ENCODE results near the gene FXYD3.

The FXYD3 gene

DNA sequence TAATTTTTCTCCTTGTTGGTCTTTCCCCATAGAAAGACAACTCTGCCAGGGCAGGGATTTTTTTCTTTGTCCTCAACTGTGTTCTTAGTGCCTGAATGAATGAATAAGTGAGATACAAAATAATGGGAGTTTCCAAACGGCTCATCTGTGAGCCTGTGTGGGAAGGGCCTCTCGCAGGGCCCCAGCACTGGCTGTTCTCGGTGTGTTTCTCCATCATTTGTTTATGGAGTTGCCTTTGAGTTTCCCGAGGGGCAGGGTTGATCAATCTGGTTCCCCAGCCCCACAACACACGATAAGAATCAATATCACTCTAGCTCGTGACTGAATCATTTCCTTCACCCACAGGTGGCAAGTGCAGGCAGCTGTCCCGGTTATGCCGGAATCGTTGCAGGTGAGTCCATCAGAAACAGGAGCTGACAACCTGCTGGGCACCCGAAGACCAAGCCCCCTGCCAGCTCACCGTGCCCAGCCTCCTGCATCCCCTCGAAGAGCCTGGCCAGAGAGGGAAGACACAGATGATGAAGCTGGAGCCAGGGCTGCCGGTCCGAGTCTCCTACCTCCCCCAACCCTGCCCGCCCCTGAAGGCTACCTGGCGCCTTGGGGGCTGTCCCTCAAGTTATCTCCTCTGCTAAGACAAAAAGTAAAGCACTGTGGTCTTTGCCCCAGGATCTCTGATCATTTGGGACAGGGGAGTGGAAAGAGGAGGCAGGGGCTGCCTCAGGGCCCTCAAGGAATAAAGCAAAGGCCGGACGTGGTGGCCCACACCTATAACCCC, 53.8 kb downstream of the FXYD3 start:
- no peak for TF ChIP-seq TAF1 (IDR thresholded peaks at IDR 0.05; ENCODE audit: borderline replicate concordance, insufficient read depth, low read length)
- no peak for TF ChIP-seq POLR2AphosphoS5 (IDR thresholded peaks at IDR 0.05; ENCODE audit: low read depth, low read length)
- no peak for TF ChIP-seq FOXP2 (optimal IDR thresholded peaks at IDR 0.05; ENCODE audit: borderline replicate concordance, extremely low read depth, extremely low read length, insufficient read depth)
- TF ChIP-seq, protein P1, sequence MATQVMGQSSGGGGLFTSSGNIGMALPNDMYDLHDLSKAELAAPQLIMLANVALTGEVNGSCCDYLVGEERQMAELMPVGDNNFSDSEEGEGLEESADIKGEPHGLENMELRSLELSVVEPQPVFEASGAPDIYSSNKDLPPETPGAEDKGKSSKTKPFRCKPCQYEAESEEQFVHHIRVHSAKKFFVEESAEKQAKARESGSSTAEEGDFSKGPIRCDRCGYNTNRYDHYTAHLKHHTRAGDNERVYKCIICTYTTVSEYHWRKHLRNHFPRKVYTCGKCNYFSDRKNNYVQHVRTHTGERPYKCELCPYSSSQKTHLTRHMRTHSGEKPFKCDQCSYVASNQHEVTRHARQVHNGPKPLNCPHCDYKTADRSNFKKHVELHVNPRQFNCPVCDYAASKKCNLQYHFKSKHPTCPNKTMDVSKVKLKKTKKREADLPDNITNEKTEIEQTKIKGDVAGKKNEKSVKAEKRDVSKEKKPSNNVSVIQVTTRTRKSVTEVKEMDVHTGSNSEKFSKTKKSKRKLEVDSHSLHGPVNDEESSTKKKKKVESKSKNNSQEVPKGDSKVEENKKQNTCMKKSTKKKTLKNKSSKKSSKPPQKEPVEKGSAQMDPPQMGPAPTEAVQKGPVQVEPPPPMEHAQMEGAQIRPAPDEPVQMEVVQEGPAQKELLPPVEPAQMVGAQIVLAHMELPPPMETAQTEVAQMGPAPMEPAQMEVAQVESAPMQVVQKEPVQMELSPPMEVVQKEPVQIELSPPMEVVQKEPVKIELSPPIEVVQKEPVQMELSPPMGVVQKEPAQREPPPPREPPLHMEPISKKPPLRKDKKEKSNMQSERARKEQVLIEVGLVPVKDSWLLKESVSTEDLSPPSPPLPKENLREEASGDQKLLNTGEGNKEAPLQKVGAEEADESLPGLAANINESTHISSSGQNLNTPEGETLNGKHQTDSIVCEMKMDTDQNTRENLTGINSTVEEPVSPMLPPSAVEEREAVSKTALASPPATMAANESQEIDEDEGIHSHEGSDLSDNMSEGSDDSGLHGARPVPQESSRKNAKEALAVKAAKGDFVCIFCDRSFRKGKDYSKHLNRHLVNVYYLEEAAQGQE (IDR thresholded peaks at IDR 0.05; ENCODE audit: insufficient read depth in 1 of 2, low read depth in 2 of 2, low read length in 2 of 2), result no peak
- no peak for TF ChIP-seq SIN3A (IDR thresholded peaks at IDR 0.05; ENCODE audit: borderline replicate concordance, insufficient read depth, low read length)

DNA sequence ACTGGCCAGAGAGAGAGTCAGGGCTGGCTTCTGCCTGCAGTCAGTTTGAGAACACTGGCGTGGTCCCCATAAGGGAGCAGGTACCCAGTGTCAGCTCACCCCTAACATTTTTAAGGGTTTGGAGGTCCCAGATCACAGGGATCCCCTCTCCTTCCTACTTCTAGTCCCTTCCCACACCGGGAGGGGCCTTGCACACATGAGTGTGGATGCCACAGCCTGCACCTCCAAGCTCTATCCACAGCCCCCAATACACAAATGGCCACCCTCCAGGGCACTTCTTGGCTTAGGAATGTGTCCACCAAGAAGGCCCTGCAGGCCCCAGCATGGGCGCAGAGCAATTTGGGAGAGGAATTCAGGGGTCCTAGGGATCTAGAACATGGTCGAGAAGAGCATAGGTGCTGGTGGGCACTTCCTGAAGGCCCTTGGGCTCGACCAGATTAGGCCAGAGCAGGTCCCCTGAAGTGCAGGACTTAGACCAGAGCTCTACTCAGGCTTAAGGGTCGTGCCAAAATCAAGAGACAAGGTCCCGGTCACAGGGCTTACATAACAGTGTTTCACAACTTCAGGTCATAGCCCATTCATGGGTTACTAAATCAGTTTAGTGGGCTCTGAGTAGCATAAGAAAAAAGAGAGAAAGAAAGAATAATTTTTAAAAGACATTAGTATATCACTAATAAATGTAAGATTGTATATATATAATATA, 54.9 kb downstream of the FXYD3 start:
- no peak for TF ChIP-seq SIN3A (IDR thresholded peaks at IDR 0.05; ENCODE audit: borderline replicate concordance, insufficient read depth, low read length)
- no peak for TF ChIP-seq TAF1 (IDR thresholded peaks at IDR 0.05; ENCODE audit: borderline replicate concordance, insufficient read depth, low read length)
- TF ChIP-seq FOXP2 (optimal IDR thresholded peaks at IDR 0.05; ENCODE audit: borderline replicate concordance, extremely low read depth, extremely low read length, insufficient read depth), result no peak
- TF ChIP-seq, protein P1 (IDR thresholded peaks at IDR 0.05; ENCODE audit: insufficient read depth in 1 of 2, low read depth in 2 of 2, low read length in 2 of 2), result no peak
- TF ChIP-seq POLR2AphosphoS5 (IDR thresholded peaks at IDR 0.05; ENCODE audit: low read depth, low read length), result no peak

DNA sequence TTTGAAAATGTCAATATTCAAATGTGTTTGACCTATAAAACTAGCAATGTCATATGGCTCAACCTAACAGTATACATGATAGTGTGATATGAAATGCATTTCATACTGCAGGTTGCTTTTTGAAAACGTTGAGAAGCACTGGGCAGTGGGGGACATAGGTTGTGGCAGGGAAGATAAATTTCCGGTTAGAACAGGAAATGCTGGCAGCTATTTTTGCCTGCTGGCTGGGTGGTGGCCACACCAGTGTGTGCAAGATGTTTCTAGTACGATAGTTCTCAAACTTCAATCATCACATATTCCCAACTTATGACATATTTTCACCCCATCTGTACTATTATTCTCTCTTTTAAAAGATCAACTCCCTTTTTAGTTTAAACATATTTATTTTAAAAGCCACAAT, 56.1 kb downstream of the FXYD3 start:
- TF ChIP-seq SIN3A (IDR thresholded peaks at IDR 0.05; ENCODE audit: borderline replicate concordance, insufficient read depth, low read length) (no peak), POLR2AphosphoS5 (IDR thresholded peaks at IDR 0.05; ENCODE audit: low read depth, low read length) (no peak), FOXP2 (optimal IDR thresholded peaks at IDR 0.05; ENCODE audit: borderline replicate concordance, extremely low read depth, extremely low read length, insufficient read depth) (no peak), TAF1 (IDR thresholded peaks at IDR 0.05; ENCODE audit: borderline replicate concordance, insufficient read depth, low read length) (no peak)
- TF ChIP-seq, protein P1 (IDR thresholded peaks at IDR 0.05; ENCODE audit: insufficient read depth in 1 of 2, low read depth in 2 of 2, low read length in 2 of 2), result no peak

All from PFSK-1 (cell line).